G401.6 (cell line): ENCODE data around the gene HIBCH.
"Not testable (repeated sequence)": the region's sequence is repeated elsewhere in the genome, so short reads cannot be mapped to it uniquely, and the experiment has no call there.

Experiments
- FAIRE-seq: peaks from 2 replicates; lab custom pipeline; 2012; peaks lifted over from hg19 to GRCh38; lab: Jason Lieb, UNC

The HIBCH gene

DNA sequence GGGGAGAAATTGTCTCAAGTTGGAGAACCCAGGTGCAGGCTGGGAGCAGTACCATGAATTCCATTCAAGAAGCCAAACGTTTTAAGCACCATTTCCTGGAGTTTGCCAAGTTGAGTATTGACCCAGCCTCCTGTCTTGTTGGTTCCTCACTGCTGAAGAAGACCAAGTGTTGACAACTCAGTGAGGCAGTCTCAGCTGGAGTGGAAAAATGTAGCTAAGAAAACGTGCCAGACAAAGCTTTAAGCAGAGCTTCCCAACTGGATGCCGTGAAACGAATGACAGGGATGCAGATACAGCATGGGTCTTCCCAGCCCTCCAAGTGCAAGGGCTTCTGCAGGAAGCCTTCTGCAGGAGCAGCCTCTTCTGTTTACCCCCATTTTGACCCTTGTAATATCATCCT lies 23.0 kb upstream of the HIBCH start:
- FAIRE-seq, result no peak

DNA sequence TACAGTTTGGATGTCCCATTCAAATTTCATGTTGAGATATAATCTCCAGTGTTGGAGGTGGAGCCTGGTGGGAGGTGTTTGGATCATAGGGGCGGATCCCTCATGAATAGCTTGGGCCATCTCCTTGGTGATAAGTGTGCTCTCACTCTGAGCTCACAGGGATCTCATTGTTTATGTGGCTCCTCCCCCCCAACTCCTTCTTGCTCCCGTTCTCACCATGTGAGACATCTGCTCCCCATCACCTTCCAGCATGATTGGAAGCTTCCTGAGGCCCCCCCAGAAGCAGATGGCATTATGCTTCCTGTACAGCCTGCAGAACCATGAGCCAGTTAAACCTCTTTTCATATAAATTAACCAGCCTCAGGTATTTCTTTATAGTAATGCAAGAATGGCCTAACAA lies 20.7 kb upstream of the HIBCH start:
- FAIRE-seq, result no peak

DNA sequence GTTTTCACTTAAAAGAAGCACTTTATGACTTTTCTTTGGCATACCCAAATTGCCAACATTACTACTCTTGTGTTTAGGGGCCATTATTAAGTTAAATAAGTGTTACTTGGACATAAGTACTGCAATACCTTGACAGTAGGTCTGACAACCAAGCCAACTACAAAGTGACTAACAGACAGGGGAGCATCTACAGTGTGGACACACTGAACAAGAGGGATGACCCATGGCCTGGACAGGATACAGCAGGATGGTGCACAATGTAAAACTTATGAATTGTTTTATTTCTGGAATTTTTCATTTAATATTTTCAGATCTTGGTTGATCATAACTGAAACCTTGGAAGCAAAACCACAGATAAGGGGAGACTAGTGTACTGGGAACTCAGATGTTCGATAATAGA lies 19.8 kb upstream of the HIBCH start:
- FAIRE-seq, result no peak

DNA sequence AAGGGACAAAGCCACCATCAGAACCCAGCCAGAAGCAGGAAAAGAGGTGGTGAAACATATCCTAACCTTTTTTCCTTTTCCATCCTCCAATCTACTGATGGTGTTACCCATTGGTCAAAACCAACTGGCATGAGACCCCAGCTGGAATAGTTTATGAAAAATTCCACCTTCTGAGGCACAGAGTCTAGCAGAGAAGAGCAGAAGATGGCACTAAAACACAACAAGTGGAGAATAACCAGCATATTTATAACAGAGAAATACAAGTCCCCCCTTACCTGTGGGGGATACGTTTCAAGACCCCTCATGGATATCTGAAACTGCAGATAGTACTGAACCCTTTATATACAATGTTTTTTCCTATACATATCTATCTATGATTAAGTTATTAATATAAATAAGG lies 18.8 kb upstream of the HIBCH start:
- FAIRE-seq, result no peak

DNA sequence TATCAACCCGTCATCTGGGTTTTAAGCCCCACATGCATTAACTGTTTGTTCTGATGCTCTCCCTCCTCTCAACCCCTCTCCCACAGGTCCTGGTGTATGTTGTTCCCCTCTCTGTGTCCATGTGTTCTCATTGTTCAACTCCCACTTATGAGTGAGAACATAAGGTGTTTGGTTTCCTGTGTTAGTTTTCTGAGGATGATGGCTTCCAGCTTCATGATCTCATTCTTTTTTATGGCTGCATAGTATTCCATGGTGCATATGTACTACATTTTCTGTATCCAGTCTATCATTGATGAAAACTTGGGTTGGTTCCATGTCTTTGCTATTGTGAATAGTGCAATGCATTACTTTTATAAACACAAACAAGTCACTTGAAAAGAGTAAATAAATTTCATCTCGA lies 16.8 kb upstream of the HIBCH start:
- FAIRE-seq, result no peak

DNA sequence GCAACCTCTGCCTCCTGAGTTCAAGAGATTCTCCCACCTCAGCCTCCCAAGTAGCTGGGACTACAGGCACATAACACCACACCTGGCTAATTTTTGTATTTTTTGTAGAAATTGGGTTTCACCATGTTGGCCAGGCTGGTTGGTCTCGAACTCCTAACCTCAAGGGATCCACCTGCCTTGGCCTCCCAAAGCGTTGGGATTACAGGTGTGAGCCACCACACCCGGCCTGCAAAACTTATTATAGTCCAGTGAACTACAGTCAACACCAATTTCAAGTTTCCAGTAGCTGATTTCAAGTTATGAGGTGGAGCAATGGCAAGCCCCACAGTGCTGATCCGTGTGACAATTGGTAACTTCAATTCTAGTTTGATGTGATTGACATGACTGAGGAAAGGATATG lies 16.0 kb upstream of the HIBCH start:
- not testable (repeated sequence) for FAIRE-seq

DNA sequence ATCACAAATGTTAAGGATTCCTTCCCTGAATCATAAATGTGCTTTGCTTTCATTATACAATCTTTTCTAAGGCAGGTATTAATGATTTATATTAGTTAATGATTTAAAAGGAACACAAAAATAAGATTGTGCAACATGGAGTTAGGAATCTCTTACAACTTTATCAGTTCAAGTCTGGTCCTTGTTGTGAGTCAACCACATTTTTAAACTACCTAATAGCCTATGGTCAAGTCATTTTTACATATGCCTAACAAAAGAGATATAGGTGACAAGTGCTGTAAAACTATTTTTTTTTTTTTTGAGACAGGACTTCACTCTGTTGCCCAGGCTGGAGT lies 15.6 kb upstream of the HIBCH start:
- no peak for FAIRE-seq

DNA sequence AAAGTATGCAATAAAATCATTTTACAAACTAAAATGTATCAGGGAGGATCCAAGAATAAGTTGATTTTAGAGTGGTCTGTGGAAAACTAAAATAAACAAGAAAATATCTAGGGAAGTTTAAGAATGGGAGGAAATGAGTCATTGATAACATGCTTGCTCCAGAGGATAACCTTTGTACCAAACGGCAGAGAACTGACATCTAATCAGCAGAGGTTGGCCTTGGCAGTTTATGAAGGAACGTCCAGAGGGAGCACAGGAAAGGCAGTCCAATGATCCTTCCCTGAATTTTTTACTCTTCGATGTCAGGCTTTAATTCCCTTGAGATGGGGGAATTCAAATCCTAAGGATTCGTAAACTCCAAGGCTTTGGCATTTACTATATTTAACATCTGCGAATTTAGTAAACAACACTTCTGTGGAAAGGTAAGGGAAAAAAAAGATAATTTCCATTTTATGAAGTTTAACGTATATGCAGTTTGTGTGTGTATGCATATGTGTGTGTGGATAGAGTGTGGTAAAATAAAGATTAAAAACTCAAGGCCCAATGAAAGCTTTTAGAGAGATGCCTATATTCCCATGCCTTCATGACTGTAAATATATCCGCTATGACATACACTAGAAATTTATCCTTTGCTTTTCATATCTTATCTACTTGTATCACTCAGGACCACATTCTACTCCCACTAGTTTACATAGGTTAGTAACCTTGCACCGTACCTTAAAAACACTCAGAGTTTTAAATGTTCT lies 15.0 kb upstream of the HIBCH start:
- FAIRE-seq, result no peak

DNA sequence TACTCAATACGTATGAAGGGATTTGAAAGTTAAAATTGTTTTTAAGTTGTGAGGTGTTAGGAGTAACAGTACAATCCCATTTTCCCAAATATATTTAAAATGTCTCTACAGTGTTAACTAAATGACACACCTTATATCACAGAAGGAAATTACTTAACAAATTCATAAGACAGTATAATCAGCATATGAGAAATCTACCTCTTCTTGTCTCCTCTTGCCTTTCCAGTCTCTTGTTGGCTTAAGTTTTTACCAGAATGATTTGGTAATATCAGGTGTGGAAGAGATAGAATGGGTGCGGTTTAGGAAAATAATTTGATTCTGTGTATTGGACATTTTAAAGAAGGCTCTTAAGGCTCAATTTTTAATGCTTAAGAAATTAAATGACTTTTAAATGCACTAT lies 14.3 kb upstream of the HIBCH start:
- FAIRE-seq, result no peak

DNA sequence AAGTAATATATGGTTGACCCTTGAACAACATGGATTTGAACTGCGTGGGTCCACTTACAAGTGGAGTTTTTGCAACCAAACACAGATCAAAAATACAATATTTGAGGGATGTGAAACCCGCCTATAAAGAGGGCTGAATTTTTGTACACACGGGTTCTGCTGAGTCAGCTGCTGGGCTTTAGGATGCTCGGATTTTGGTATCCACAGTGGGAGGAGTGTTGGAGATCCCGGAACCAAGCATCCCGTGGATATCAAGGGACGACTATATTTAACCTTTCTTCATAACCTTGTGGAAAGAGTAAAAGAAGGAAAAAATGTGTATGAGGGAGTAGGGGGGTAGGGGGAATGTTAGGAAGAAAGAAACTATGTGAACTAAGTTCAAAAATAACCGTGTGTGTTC lies 13.8 kb upstream of the HIBCH start:
- no peak for FAIRE-seq

DNA sequence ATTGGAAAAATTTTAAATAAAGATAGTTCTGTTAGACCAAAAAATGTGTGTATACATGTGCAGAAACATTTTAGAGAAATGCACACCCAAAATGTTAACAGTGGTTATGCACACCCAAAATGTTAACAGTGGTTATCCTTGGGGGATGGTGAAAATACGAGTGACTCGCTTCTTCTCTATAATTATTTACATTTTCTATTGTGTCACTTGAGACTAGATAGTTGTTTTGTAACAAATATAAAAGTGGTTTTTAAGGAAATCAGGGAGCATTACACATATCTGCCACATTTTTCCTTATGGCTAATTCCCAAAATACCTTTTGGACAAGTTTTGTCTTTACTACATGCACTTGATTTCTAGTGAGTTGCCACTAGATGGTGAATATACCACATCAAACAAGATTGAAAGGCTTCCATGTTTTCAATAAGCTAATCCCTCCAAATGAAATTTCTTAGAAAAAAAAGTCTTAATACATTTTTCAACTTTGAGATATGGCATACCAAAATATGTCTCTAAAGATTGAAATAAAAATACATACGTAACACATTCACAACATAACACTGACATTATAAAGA lies 9.0 kb upstream of the HIBCH start:
- peak; percentile 28 for FAIRE-seq

DNA sequence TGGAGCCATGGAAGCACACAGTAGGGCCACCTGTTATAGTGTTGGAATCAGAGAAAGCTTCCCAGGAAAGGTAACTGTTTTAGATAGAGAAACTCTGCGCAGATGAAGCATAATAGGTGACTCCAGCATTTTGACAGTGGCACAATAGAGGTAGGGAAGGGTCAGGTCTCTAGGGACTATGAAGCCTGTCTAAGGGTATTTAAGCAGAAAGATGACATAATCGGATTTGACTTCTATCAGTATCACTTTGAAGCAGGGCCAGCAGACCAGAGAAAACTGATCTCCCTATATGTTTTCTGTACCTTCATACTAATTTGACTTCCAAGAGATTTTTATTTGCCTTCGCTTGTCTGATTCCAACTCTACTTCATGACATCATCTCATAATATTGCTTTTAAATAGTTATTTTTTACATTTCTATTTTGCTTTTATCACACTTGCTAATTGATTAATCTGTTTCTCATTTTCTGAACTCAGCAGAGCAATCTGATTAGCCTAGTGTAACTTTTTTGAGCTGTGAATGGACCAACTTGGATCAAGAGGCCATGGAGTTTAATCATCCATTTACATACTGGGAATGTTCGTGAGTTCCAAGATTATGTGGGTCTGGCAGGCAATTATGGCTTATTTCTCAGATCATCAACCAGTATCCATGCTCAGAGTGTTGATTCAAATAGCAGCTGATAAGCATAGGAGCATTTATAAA lies 8.4 kb upstream of the HIBCH start:
- FAIRE-seq, result no peak

DNA sequence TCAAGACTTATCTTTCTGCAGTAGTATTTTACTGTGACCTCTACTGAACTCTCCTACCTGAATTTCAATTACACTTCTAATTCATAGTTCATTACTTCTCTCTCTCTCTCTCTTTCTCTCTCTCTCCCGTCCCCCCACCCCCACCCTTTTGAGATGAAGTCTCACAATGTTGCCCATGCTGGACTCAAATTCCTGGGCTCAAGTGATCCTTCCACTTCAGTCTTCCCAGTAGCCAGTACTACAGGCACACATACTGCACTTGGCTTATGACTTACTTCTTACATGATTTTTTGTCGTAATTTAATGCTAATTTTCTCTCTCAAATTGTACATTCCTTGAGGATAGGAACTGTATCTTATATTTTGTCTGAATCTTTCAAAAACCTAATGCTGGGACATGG lies 6.0 kb upstream of the HIBCH start:
- FAIRE-seq, result no peak

DNA sequence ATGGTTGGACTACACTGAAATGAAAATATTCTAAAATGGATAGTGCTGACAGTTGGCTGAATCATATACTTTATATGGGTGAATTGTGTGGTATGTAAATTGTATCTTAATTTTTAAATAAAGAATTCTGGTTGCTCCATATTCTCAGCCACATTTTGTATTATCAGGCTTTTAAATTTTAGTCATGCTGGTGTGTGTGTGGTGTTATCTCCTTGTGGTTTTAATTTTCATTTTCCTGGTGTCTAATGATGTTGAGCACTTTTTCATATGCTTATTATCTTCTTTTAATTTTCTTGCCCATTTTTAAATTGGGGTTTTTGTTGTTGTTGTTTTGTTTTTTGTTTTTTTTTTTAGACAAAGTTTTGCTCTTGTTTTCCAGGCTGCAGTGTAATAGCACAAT lies 3.8 kb upstream of the HIBCH start:
- FAIRE-seq, result no peak

DNA sequence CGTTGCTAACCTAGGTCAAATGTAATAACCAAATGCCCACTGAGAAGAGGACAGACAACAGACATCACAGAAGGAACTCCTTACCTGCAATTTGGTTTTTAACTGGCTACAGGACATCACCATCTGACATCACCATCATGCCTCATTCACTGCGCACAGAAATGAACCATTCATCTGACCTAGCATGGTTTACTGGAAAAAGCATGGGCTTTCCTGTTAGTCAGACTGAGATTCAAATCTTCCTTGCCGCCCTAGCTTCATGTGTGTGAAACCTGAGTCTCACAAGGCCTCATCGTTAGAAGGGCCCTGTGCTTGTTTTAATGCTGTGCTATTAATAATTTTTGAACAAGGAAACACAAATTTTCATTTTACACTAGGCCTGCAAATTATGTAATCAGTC lies 1.1 kb upstream of the HIBCH start:
- no peak for FAIRE-seq

DNA sequence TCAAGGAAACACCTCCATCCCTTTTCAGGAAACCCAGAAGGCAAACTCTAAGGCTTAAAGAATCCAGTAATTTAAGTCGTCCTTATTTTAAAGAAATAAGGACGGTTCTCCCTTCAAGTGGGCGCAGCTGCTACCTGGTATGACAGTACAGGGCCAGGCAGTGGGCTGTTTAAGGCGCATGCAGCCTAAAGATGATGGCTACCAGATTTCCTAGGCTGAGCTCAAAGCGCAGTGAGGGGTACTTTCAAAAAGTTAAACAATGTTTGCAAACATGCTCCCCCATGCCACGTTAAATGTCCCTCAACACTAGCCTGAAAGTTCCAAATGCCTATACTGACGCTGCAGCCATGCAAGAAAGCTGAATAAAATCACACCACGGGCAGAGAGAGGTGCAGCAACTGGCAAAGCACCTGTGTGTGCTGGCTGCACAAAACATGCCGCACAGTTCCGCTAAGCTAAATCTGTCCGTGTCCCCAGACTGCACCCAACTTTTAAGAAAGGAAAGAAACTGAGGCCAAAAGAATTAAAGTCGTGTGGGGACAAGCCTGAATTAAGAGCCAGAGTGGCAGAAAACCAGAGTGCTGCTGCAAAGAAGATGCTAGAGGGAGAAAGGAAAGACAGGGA lies 583 bp downstream of the HIBCH start:
- FAIRE-seq, result no peak

DNA sequence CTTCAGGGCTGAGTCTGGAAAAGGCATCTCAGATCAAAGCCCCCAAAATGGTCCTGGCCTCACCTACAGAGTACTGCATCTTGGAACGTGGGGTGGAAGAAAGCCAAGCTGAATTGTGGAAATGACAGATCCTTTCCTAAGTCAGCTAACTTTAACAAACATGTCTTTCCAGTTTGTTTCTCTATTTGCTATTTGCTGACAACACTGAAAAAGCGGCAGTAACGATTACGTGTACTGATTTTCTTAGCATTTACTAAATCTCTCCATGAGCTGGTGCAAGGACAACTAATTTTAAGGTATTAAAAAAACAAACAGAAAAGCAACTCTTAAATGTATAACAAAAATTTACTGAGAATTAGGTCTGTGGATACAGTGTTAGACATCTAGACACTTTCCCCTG lies 1.1 kb downstream of the HIBCH start:
- FAIRE-seq, result no peak

DNA sequence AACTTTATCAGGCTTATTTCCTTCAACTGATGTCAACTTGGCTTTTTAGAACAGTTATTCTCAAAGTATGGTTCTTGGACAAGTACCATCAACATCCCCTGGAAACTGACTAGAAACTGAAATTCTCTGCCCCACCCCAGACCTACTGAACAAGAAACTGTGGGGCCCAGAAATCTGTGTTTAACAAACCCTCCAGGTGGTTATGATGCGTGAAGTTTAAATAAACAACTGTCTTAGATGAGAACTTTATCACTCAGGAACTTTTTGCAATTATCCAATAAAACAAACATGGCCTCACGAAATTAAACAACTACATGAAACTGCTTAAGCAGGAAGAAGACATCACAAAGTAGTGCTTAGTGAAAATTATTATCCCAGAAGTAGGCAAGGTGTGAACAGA lies 4.4 kb downstream of the HIBCH start:
- no peak for FAIRE-seq

DNA sequence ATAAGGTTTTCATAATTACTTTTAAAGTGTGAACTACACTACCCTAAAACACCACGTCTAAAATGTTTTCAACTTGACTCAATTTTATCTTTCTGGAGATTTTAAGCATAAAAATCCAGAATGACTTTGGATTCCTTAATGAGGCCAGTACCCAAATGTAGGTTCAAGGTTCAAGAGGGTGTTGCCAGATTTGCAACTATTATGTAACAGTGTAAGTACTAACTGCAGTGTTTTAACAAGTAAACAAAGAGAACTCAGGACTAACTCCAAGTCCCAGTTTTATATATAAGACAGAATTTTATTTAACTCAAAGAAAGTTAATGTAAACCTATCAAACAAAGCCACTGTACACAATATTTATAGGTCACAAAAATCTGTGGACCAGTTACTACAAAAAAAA lies 5.7 kb downstream of the HIBCH start:
- peak; percentile 60 for FAIRE-seq

DNA sequence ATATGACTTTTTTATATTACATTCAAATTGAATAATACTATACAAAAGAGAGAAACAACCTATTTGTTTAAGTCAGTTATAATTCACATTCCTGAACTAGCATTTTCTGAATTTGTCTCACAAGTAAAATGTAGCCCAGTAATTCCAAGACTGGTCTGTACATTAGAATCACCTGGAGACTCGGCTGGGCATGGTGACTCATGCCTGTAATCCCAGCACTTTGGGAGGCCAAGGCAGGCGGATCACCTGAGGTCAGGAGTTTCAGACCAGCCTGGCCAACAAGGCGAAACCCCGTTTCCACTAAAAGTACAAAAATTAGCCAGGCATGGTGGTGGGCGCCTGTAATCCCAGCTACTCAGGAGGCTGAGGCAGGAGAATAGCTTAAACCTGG lies 7.0 kb downstream of the HIBCH start:
- not testable (repeated sequence) for FAIRE-seq

DNA sequence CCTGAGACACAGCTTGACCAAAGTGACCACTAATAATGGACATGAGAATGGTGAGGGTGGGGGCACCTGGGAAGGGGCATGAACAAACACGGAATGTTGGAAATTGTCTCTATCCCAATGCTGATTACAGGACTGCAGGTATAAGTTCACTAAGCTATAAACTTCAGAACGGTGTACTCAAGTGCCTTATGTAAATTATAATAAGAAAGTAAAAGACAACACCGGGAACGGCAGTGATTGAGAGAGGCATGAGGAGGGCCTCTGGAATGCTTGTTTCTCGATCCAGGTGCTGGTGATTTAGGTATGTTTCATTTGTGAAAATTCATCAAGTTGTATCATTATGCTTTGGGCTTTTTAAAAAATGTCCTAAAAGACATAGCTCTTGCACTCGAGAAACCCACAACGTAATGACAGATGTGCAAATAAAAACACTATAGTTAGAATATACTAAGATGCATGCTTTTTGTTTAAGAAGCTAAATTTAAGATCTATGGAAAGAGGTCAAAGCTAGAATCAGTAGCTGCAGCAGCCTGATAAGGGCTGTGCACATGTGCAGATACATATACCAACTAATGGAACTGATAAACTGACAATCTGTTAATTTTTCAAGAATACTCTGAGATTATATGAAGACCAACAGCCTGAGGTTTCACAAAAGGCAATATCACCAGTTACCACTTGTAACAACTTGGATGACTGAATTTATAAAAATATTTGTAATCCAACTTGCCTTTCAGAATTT lies 7.6 kb downstream of the HIBCH start:
- FAIRE-seq, result no peak

DNA sequence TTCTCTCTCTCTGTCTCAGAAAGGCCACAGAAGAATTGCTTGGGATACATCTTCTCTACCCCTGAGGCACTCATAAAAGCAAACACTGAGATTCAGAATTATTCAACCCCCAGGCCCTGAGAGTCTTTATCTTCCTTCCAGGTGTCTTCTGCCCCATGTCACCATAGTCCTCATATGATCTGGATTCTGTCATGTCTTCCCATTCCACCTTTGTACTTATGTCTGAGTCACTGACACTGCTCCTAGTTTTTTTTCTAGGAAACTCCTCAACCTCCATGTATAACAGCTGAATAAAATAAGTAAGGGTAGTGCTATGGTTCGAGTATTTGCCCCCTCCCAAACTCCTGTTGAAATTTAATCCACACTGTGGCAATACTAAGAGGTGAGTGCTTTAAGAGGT lies 11.6 kb downstream of the HIBCH start:
- FAIRE-seq, result no peak

DNA sequence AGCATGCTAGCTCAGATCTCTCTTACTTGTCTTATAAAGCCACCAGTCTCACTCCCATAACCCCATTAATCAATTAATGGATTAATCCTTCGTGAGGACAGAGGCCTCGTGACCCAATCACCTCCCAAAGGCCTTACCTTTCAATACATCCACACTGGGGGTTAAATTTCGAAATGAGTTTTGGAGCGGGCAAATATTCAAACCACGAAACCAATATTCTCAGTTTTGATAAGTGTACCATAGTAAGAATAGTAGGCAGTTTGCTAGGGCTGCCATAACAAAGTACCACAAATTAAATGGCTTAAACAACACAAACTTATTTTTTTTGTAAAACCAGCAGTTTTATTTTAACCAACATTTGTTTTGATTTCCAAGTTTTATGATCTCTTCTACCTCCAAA lies 15.2 kb downstream of the HIBCH start:
- no peak for FAIRE-seq
